T1000 (cell line): ENCODE data around the gene THBS4.

ENCODE experiments used
- DNase-seq: peaks from one replicate; lab custom pipeline; 2025; ENCODE audit warnings: mixed read lengths; lab: John Stamatoyannopoulos, UW

THBS4 gene

GRCh38 chr5:80048084-80048780, 13.1 kb downstream of the THBS4 start:
- no peak for DNase-seq

GRCh38 chr5:80052464-80052863, 17.3 kb downstream of the THBS4 start:
- no peak for DNase-seq

- no peak for DNase-seq
Measured at GRCh38 chr5:80054682-80055081, 19.5 kb downstream of the THBS4 start.

- no peak for DNase-seq
Measured at GRCh38 chr5:80055491-80056170, 20.5 kb downstream of the THBS4 start.

GRCh38 chr5:80057099-80057498, 22.0 kb downstream of the THBS4 start:
- DNase-seq, result no peak

- no peak for DNase-seq
Measured at GRCh38 chr5:80057921-80058320, 22.8 kb downstream of the THBS4 start.

- DNase-seq, result no peak
Measured at GRCh38 chr5:80059354-80059980, 24.3 kb downstream of the THBS4 start.

GRCh38 chr5:80060966-80061365, 25.8 kb downstream of the THBS4 start:
- DNase-seq, result no peak

GRCh38 chr5:80061547-80061946, 26.4 kb downstream of the THBS4 start:
- DNase-seq, result no peak

GRCh38 chr5:80064124-80064523, 29.0 kb downstream of the THBS4 start:
- no peak for DNase-seq

- no peak for DNase-seq
Measured at GRCh38 chr5:80067016-80067415, 31.9 kb downstream of the THBS4 start.

- DNase-seq, result no peak
Measured at GRCh38 chr5:80067531-80068245, 32.5 kb downstream of the THBS4 start.

GRCh38 chr5:80068246-80068636, 33.1 kb downstream of the THBS4 start:
- no peak for DNase-seq

- DNase-seq, result no peak
Measured at GRCh38 chr5:80068775-80069174, 33.6 kb downstream of the THBS4 start.

- no peak for DNase-seq
Measured at GRCh38 chr5:80069251-80069800, 34.2 kb downstream of the THBS4 start.

GRCh38 chr5:80069918-80070318, 34.8 kb downstream of the THBS4 start:
- DNase-seq, result no peak

GRCh38 chr5:80070338-80071056, 35.3 kb downstream of the THBS4 start:
- no peak for DNase-seq

- DNase-seq, result no peak
Measured at GRCh38 chr5:80071510-80072021, 36.4 kb downstream of the THBS4 start.

- DNase-seq, result no peak
Measured at GRCh38 chr5:80072103-80073073, 37.2 kb downstream of the THBS4 start.
